Upper lobe of left lung (tissue), 6 donors: ENCODE measurements around the gene ROS1. TPM values are rescaled to one million over a fixed set of nuclear protein-coding genes. Genes with fewer than 3 reads are reported as not detected.
A peak's percentile ranks its signal among the peaks of the same experiment; 100 is the strongest.

ENCODE experiments used
- ATAC-seq, 2 donors: fragments of 200-7000 bp; cut with Tn5 transposase; one replicate each; pipeline ENCODE4 v1.9.1; 2022; ENCODE audit warnings: mild to moderate bottlenecking in 2 of 2, moderate library complexity in 2 of 2; ENCODE audit not compliant: low FRiP score in 2 of 2
- DNase-seq, 2 donors: peaks; one replicate each; pipeline ENCODE4 v3.0.0-alpha.2; 2019 to 2020
- H3K27ac ChIP-seq, 4 donors: fragments of 200-600 bp; sonication (generic); one replicate each; pipeline ENCODE4 v1.5.1; 2016 to 2019
- H3K27me3 ChIP-seq, 4 donors: fragments of 200-600 bp; sonication (generic); one replicate each; pipeline ENCODE4 v1.5.1; 2017 to 2019
- H3K36me3 ChIP-seq, 4 donors: fragments of 200-600 bp; sonication (generic); one replicate each; pipeline ENCODE4 v1.5.1; 2016 to 2019
- H3K4me1 ChIP-seq, 4 donors: fragments of 200-600 bp; sonication (generic); one replicate each; pipeline ENCODE4 v1.5.1; 2018 to 2019
- H3K4me3 ChIP-seq, 4 donors: fragments of 200-600 bp; sonication (generic); one replicate each; pipeline ENCODE4 v1.5.1; 2017 to 2019; ENCODE audit warnings: mild to moderate bottlenecking in 2 of 4, moderate library complexity in 1 of 4
- H3K9me3 ChIP-seq, 4 donors: fragments of 200-600 bp; sonication (generic); one replicate each; pipeline ENCODE4 v1.5.1; 2018 to 2019
- EP300 ChIP-seq, 4 donors: sonication (generic); formaldehyde crosslinking; IDR thresholded peaks; one replicate each; pipeline ENCODE4 v1.5.1; 2017; ENCODE audit warnings: antibody characterized with exemption in 4 of 4, control low read depth in 2 of 4
- POLR2A ChIP-seq, 4 donors: fragments of 450-650 bp; IDR thresholded peaks; one replicate each; pipeline ENCODE4 v1.5.1; 2016 to 2017; ENCODE audit warnings: antibody characterized with exemption in 4 of 4, mild to moderate bottlenecking in 2 of 4
- POLR2AphosphoS5 ChIP-seq, 2 donors: sonication (generic); formaldehyde crosslinking; IDR thresholded peaks; one replicate each; pipeline ENCODE4 v1.5.1; 2017; ENCODE audit warnings: antibody characterized with exemption in 2 of 2
- WGBS, 2 donors: methylation state at CpG; one replicate each; pipeline ENCODE4 v1.1.5; 2017 to 2018; 5-methylcytosine and 5-hydroxymethylcytosine counted together
- total RNA-seq, 6 donors: library from RNA; depleted of rRNA in 4 of 6; stranded (reverse); fragments of >200 nt in 4 of 6; gene quantifications; one replicate each; pipeline versions ENCODE4 v1.1.0 to v1.2.1, GENCODE V29; 2016 to 2021
- TF ChIP-seq, protein P1 (sequence below), 6 experiments: fragments of 450-650 bp in 4 of 6; fragments of 200-600 bp in 2 of 6; sonication (generic) in 2 of 6; IDR thresholded peaks; one replicate each; pipeline ENCODE4 v1.5.1; 2016 to 2019; ENCODE audit warnings: antibody characterized with exemption in 6 of 6
- donor health status: DM: no; HTN: no; CAD: no; lungs with moderate emphysema.
- donor health status: DM: no; HTN: yes; CAD: no; lungs with severe emphysema.

ROS1 gene
- total RNA-seq, 6 donors from 2014 or later, result 39.1 to 190 (median 114) TPM

DNA sequence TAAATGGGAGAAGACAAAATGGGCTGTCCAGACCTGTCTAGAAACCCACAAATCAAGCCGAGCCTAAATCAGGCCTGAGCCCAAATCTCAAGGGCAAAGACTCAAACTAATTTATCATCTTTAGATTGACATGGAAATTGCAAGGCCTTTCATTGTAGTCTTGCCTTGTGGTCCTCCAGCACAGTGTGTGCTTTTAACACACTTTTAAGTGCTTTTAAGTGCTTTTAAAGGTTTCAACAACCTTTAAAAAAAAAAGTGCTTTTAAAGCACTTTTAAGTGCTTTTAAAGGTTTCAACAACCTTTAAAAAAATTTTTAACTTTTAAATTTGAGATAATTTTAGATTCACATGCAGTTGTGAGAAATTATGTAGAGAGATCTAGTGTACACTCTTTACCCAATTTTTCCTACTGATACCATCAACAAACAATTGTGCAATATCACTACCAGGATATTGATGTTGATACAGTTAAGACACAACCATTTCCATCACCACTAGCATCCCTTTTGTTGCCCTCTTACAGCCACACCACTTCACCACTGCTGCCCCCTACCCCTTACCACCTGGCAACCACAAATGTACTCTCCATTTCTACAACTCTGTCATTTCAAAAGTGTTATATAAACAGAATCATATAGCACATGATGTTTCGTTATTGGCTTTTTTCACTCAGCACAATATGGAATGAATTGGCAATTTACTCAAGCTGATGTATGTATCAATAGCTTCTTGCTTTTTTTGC is 33.6 kb upstream of the ROS1 start:
- no peak overlapping the region for H3K4me3 ChIP-seq
- H3K27ac ChIP-seq, result no peak overlapping the region
- 63 to 78% methylated on average over 2 of the region's 2 CpGs for WGBS, 2 donors
- ATAC-seq (no peak), DNase-seq (no peak)
- H3K27me3 ChIP-seq, result no peaks in the 10 kb centered on the region
- no peaks in the 10 kb centered on the region for H3K36me3 ChIP-seq
- TF ChIP-seq POLR2AphosphoS5 (IDR thresholded peaks at IDR 0.05) (no peak), EP300 (IDR thresholded peaks at IDR 0.05) (no peak), POLR2A (IDR thresholded peaks at IDR 0.05) (no peak)
- TF ChIP-seq, protein P1, sequence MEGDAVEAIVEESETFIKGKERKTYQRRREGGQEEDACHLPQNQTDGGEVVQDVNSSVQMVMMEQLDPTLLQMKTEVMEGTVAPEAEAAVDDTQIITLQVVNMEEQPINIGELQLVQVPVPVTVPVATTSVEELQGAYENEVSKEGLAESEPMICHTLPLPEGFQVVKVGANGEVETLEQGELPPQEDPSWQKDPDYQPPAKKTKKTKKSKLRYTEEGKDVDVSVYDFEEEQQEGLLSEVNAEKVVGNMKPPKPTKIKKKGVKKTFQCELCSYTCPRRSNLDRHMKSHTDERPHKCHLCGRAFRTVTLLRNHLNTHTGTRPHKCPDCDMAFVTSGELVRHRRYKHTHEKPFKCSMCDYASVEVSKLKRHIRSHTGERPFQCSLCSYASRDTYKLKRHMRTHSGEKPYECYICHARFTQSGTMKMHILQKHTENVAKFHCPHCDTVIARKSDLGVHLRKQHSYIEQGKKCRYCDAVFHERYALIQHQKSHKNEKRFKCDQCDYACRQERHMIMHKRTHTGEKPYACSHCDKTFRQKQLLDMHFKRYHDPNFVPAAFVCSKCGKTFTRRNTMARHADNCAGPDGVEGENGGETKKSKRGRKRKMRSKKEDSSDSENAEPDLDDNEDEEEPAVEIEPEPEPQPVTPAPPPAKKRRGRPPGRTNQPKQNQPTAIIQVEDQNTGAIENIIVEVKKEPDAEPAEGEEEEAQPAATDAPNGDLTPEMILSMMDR (IDR thresholded peaks at IDR 0.05), result no peak
- H3K9me3 ChIP-seq, result no peaks in the 10 kb centered on the region
- H3K4me1 ChIP-seq, result no peaks in the 10 kb centered on the region

- DNase-seq, result no peak
- WGBS, 2 donors, result 76 to 84% methylated on average over 5 of the region's 5 CpGs
- Histone ChIP-seq H3K9me3 (no peaks in the 10 kb centered on the region), H3K36me3 (no peaks in the 10 kb centered on the region), H3K4me3 (no peak overlapping the region), H3K27me3 (no peaks in the 10 kb centered on the region), H3K27ac (no peak overlapping the region), H3K4me1 (peaks cover under 1 to 2% (median 1%) of the 10 kb centered on the region in 4 donors)
- ATAC-seq, result no peak
- no peak for TF ChIP-seq EP300 (IDR thresholded peaks at IDR 0.05)
- no peak for TF ChIP-seq POLR2A (IDR thresholded peaks at IDR 0.05)
- TF ChIP-seq POLR2AphosphoS5 (IDR thresholded peaks at IDR 0.05), result no peak
- TF ChIP-seq, protein P1 (IDR thresholded peaks at IDR 0.05), result no peak
These were observed 31.3 kb upstream of the ROS1 start for GRCh38 chr6:117456998-117457397.

GRCh38 chr6:117456250-117456649 is 30.5 kb upstream of the ROS1 start:
- TF ChIP-seq POLR2AphosphoS5 (IDR thresholded peaks at IDR 0.05) (no peak), POLR2A (IDR thresholded peaks at IDR 0.05) (no peak)
- no peak overlapping the region for H3K27ac ChIP-seq
- peaks cover 8 to 10% (median 9%) of the 10 kb centered on the region in 4 donors for H3K4me1 ChIP-seq
- H3K27me3 ChIP-seq, result no peaks in the 10 kb centered on the region
- H3K4me3 ChIP-seq, result no peak overlapping the region
- no peaks in the 10 kb centered on the region for H3K9me3 ChIP-seq
- no peak for DNase-seq
- no peak for ATAC-seq
- no peaks in the 10 kb centered on the region for H3K36me3 ChIP-seq
- WGBS, 2 donors, result 93 to 94% methylated on average over 1 of the region's 1 CpG

- TF ChIP-seq POLR2AphosphoS5 (IDR thresholded peaks at IDR 0.05) (no peak), POLR2A (IDR thresholded peaks at IDR 0.05) (no peak), EP300 (IDR thresholded peaks at IDR 0.05) (no peak)
- TF ChIP-seq, protein P1 (IDR thresholded peaks at IDR 0.05), result no peak
- Histone ChIP-seq H3K9me3 (no peaks in the 10 kb centered on the region), H3K36me3 (no peaks in the 10 kb centered on the region), H3K27me3 (no peaks in the 10 kb centered on the region), H3K4me1 (peaks cover 13 to 31% (median 17%) of the 10 kb centered on the region in 4 donors), H3K4me3 (no peak overlapping the region), H3K27ac (no peak overlapping the region)
- DNase-seq, result no peak
- WGBS, 2 donors, result 14 to 34% methylated on average over 5 of the region's 5 CpGs
- no peak for ATAC-seq
These were observed 25.9 kb upstream of the ROS1 start for GRCh38 chr6:117451671-117452070.

DNA sequence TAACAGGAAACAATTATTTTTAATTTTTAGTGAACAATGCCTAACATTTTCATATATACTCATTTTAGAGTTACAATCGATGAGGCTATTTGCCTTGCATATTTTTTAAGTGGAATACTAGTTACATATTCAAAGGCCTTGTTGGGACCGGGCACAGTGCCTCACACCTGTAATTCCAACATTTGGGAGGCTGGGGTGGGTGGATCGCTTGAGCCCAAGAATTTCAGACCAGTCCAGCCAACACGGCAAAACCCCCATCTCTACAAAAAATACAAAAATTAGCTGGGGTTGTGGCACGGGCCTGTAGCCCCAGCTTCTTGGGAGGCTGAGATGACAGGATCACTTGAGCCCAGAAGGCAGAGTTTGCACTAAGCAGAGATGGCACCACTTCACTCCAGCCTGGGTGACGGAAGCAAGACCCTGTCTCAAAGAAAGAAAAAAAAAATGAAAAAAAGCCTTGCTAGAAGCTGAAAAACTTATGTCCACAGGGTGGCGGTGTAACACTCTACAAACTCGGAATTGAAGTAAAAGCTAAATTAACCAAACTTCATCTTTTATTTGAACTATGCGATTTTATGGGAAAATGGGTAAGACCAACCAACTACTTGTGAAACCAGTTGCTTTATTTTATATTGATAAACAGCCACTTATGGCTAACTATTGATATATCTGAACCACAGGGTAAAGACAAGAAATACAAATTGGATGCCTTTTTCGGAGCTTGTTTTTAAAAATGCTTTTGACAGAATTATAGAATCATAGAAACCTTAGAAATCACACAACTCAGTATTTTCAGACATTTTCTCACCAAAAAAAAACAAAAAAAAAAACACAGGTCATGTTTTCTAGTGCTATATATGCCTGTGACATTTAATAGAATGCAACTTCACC is 24.1 kb upstream of the ROS1 start:
- ATAC-seq, result peak in 1 of 2 donors; percentile 77
- Histone ChIP-seq H3K27ac (peak overlapping the region in 2 of 4 donors; percentile 18 to 47), H3K27me3 (no peaks in the 10 kb centered on the region), H3K4me3 (peak overlapping the region in 1 of 4 donors; percentile 15), H3K4me1 (peaks cover 13 to 31% (median 17%) of the 10 kb centered on the region in 4 donors), H3K36me3 (no peaks in the 10 kb centered on the region), H3K9me3 (no peaks in the 10 kb centered on the region)
- peak in 1 of 2 donors; percentile 33 for DNase-seq
- no peak for TF ChIP-seq POLR2A (IDR thresholded peaks at IDR 0.05)
- TF ChIP-seq, protein P1 (IDR thresholded peaks at IDR 0.05), result peak; percentile 33 to 68 (median 58)
- 40 to 41% methylated on average over 10 of the region's 10 CpGs for WGBS, 2 donors
